NB4 (cell line): ENCODE data around the gene CMSS1.

Experiments used
- CTCF ChIP-seq: IDR thresholded peaks from one replicate; pipeline ENCODE4 v1.5.1; 2012; ENCODE audit warnings: low read depth, low read length
- MAX ChIP-seq: IDR thresholded peaks from 2 replicates; pipeline ENCODE4 v1.6.1; 2011; ENCODE audit warnings: low read depth, low read length
- POLR2A ChIP-seq: IDR thresholded peaks from 2 replicates; pipeline ENCODE4 v1.6.1; 2011; ENCODE audit warnings: mild to moderate bottlenecking; ENCODE audit not compliant: insufficient read length; ENCODE audit errors: extremely low read depth

- TF ChIP-seq CTCF (no peak), POLR2A (no peak), MAX (no peak)
Observed at GRCh38 chr3:100032243-100032642, 214.6 kb downstream of the CMSS1 start.
